ENCODE measurements around the gene ANKMY1. TPM values are rescaled to one million over a fixed set of nuclear protein-coding genes. Genes with fewer than 3 reads are reported as not detected.
A peak's percentile ranks its signal among the peaks of the same experiment; 100 is the strongest.

Gene ANKMY1
- total and polyA plus RNA-seq, 2 of the 13 experiments (the other 11 are each of a cell fraction or from before 2014, with no cell fraction given) = 11.7 to 18.8 TPM

DNA sequence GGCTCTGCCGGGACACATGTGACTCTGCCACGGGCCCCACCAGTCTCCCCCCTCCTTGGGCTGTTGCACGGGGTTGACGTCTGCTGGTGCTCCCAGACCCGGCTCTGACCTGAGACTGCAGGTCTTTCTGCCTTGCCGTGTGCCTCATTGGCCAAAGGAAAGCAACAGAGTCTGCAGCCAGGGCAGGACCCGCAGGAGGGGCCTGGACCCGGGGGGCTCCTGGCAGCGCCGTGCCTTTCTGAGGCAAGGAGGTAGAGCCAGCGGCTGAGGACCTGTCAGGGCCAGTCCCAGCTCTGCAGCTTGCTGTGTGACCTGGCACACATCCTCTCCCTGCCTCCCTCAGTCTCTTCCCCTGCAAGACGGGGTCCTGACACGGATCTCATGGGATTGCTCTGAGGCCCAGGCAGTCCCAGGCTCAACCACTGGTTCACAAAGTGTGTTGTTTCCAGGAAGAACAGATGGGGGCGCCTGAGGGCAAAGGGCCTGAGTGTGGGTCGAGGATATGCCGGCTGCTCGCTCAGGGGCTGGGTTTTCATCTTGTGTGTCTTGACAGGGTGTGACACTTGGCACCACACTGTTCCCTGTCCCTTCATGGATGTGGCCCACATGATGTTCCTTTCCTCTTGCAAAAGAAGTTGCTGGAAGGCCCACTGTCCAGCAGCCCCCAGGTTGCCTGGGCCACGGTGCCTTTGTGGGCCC, 37.7 kb upstream of the ANKMY1 start (continued):
- TF ChIP-seq ZNF788 (CRISPR knock-in tag; IDR thresholded peaks at IDR 0.05; ENCODE audit: borderline replicate concordance) = 0 out of 2 replicates have a peak, but pooled peaks have one; percentile 57
- no peak for TF ChIP-seq ZBTB8A (CRISPR knock-in tag; IDR thresholded peaks at IDR 0.05; ENCODE audit: borderline replicate concordance, low read depth)
- TF ChIP-seq ZNF878 (CRISPR knock-in tag; IDR thresholded peaks at IDR 0.05) = no peak
- TF ChIP-seq, protein P1, sequence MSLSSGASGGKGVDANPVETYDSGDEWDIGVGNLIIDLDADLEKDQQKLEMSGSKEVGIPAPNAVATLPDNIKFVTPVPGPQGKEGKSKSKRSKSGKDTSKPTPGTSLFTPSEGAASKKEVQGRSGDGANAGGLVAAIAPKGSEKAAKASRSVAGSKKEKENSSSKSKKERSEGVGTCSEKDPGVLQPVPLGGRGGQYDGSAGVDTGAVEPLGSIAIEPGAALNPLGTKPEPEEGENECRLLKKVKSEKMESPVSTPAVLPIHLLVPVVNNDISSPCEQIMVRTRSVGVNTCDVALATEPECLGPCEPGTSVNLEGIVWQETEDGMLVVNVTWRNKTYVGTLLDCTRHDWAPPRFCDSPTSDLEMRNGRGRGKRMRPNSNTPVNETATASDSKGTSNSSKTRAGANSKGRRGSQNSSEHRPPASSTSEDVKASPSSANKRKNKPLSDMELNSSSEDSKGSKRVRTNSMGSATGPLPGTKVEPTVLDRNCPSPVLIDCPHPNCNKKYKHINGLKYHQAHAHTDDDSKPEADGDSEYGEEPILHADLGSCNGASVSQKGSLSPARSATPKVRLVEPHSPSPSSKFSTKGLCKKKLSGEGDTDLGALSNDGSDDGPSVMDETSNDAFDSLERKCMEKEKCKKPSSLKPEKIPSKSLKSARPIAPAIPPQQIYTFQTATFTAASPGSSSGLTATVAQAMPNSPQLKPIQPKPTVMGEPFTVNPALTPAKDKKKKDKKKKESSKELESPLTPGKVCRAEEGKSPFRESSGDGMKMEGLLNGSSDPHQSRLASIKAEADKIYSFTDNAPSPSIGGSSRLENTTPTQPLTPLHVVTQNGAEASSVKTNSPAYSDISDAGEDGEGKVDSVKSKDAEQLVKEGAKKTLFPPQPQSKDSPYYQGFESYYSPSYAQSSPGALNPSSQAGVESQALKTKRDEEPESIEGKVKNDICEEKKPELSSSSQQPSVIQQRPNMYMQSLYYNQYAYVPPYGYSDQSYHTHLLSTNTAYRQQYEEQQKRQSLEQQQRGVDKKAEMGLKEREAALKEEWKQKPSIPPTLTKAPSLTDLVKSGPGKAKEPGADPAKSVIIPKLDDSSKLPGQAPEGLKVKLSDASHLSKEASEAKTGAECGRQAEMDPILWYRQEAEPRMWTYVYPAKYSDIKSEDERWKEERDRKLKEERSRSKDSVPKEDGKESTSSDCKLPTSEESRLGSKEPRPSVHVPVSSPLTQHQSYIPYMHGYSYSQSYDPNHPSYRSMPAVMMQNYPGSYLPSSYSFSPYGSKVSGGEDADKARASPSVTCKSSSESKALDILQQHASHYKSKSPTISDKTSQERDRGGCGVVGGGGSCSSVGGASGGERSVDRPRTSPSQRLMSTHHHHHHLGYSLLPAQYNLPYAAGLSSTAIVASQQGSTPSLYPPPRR (CRISPR knock-in tag; IDR thresholded peaks at IDR 0.05; ENCODE audit: borderline replicate concordance) = no peak
- TF ChIP-seq, protein P2, sequence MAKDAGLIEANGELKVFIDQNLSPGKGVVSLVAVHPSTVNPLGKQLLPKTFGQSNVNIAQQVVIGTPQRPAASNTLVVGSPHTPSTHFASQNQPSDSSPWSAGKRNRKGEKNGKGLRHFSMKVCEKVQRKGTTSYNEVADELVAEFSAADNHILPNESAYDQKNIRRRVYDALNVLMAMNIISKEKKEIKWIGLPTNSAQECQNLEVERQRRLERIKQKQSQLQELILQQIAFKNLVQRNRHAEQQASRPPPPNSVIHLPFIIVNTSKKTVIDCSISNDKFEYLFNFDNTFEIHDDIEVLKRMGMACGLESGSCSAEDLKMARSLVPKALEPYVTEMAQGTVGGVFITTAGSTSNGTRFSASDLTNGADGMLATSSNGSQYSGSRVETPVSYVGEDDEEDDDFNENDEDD (CRISPR knock-in tag; IDR thresholded peaks at IDR 0.05; ENCODE audit: borderline replicate concordance) = no peak
- TF ChIP-seq SKIL (CRISPR knock-in tag; IDR thresholded peaks at IDR 0.05; ENCODE audit: borderline replicate concordance) = no peak
- TF ChIP-seq ZNF562 (CRISPR knock-in tag; IDR thresholded peaks at IDR 0.05; ENCODE audit: borderline replicate concordance) = no peak
- 0 out of 2 replicates have a peak, but pooled peaks have one; percentile 56 for TF ChIP-seq ZNF317 (CRISPR knock-in tag; IDR thresholded peaks at IDR 0.05)
- TF ChIP-seq HNF1B (CRISPR knock-in tag; IDR thresholded peaks at IDR 0.05) = no peak
- TF ChIP-seq ZNF777 (CRISPR knock-in tag; IDR thresholded peaks at IDR 0.05) = no peak
- 0 out of 2 replicates have a peak, but pooled peaks have one; percentile 35 for TF ChIP-seq TBX2 (CRISPR knock-in tag; IDR thresholded peaks at IDR 0.05; ENCODE audit: borderline replicate concordance)
- peak; percentile 62; the same call in 1 of the 2 replicates for TF ChIP-seq NR0B2 (CRISPR knock-in tag; IDR thresholded peaks at IDR 0.05)
- TF ChIP-seq ATF1 (CRISPR knock-in tag; IDR thresholded peaks at IDR 0.05) = no peak
- TF ChIP-seq STAG1 (CRISPR knock-in tag; IDR thresholded peaks at IDR 0.05) = peak; percentile 66

Data from HepG2 (cell line).